HG02642 (cell line): ENCODE data around the gene TMEM69.
"Not testable (repeated sequence)": the region's sequence is repeated elsewhere in the genome, so short reads cannot be mapped to it uniquely, and the experiment has no call there.

Experiments
- ATAC-seq: cut with Tn5 transposase; IDR thresholded peaks from one replicate; pipeline ENCODE4 v1.9.1; 2021; ENCODE audit warnings: mild to moderate bottlenecking; ENCODE audit not compliant: unreplicated experiment, poor library complexity

TMEM69 gene

GRCh38 chr1:45730075-45730779 is 42.2 kb downstream of the TMEM69 start:
- no peak for ATAC-seq

- ATAC-seq: no peak
Measured at GRCh38 chr1:45730780-45731319, 42.9 kb downstream of the TMEM69 start.

- ATAC-seq: no peak
Measured at GRCh38 chr1:45739137-45739536, 51.2 kb downstream of the TMEM69 start.

GRCh38 chr1:45739641-45740156 is 51.7 kb downstream of the TMEM69 start:
- not testable (repeated sequence) for ATAC-seq
